Activated naive CD4-positive, alpha-beta T cell treated with anti-CD3 and anti-CD28 coated beads, Interleukin-2, amount 10 ng/mL, durations not matched to agents 7 days and 5 days (primary cell): Measurements from ENCODE around the gene B3GALNT2.

ENCODE experiments used
- CTCF ChIA-PET: fragments of 350-600 bp; sonication (Branson Sonifier 250); formaldehyde crosslinking; loops from one replicate; lab custom pipeline; 2021; ENCODE audit warnings: antibody characterized with exemption; lab: Charles Lee
- DNase-seq: peaks from one replicate; pipeline ENCODE4 v3.0.0-alpha.2; 2020
- H3K27ac Mint-ChIP-seq: one replicate; pipeline ENCODE4 v1.8.0; 2021; ENCODE audit warnings: mild to moderate bottlenecking, moderate library complexity, mixed read lengths
- H3K27me3 Mint-ChIP-seq: one replicate; pipeline ENCODE4 v1.8.0; 2021; ENCODE audit warnings: mild to moderate bottlenecking, mixed read lengths
- H3K36me3 Mint-ChIP-seq: one replicate; pipeline ENCODE4 v1.8.0; 2021; ENCODE audit warnings: mixed read lengths
- H3K4me1 Mint-ChIP-seq: one replicate; pipeline ENCODE4 v1.8.0; 2021; ENCODE audit warnings: mixed read lengths
- H3K4me3 Mint-ChIP-seq: one replicate; pipeline ENCODE4 v1.8.0; 2021; ENCODE audit warnings: mild to moderate bottlenecking, moderate library complexity, mixed read lengths
- H3K9me3 Mint-ChIP-seq: one replicate; pipeline ENCODE4 v1.8.0; 2021; ENCODE audit warnings: mixed read lengths

B3GALNT2 gene

DNA sequence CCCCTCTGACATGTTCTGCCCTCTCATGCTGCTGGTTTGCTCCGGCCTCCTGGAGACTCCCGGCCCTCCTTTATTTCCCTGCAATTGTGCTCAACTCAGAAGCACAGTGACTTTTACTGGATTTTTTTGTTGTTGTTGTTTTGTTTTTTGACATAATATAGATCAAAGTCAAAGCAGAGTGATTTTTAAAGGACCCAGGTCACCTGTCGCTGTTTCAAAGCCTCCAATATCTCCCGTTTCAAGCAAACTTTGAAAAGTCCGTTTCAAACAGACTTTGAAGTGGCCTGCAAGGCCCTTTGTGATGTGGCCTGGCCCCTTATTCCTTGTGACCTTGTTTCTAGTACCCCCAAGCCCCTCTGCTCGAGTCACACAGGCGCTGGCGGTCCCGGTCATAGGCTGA is 78.9 kb downstream of the B3GALNT2 start:
- Mint-ChIP-seq H3K9me3 (no peaks in the 10 kb centered on the region), H3K4me1 (peaks cover 23% of the 10 kb centered on the region), H3K27me3 (no peaks in the 10 kb centered on the region), H3K4me3 (no peak overlapping the region), H3K36me3 (peaks cover 3% of the 10 kb centered on the region), H3K27ac (no peak overlapping the region)
- CTCF ChIA-PET = no interaction called here
- no peak for DNase-seq

DNA sequence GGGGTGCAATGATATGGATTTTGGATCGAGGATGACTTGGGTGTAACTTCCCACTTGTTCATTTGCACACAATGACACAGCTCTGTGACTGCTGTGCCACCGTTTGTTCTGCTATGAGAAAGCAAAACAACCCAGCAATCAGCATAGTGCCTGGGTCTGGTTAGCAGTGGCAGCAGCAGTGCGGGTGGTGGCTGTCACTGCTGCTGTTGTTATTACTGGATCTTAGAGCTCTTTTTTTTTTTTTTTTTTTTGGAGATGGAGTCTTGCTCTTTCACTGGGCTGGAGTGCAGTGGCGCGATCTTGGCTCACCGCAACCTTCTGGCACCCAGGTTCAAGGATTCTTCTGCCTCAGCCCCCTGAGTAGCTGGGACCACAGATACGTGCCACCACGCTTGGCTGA is 80.2 kb downstream of the B3GALNT2 start:
- no peak overlapping the region for H3K27ac Mint-ChIP-seq
- H3K4me1 Mint-ChIP-seq = peaks cover 23% of the 10 kb centered on the region
- no peaks in the 10 kb centered on the region for H3K27me3 Mint-ChIP-seq
- peaks cover 3% of the 10 kb centered on the region for H3K36me3 Mint-ChIP-seq
- CTCF ChIA-PET = interaction anchor here (1.7 kb wide), 1 partner anchor 937 kb away, joined by 3 read pairs; no protein-coding TSS in a partner anchor
- DNase-seq = no peak
- H3K9me3 Mint-ChIP-seq = no peaks in the 10 kb centered on the region
- no peak overlapping the region for H3K4me3 Mint-ChIP-seq

DNA sequence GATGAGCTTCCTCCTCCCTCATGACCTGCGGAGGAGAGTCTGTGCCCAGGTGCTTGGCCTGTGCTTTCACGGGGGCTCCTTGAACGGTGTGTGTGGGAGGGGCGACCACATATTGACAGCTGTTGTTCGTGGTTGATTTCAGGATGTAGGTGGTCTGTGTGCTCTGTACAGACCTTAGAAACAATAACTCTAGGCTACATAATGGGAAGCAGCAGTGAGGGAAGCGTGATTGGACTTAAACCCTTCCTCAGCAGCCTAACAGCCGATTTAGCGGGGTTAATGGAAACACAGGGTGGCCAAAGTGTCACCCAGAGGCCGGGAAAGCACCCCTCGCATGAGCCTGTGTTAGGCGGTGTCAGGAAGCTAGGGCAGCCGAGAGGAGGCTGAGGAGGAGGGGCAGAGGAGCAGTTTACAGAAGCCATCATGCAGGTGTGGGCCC is 81.0 kb downstream of the B3GALNT2 start:
- DNase-seq = peak; percentile 41
- peaks cover 1% of the 10 kb centered on the region for H3K36me3 Mint-ChIP-seq

DNA sequence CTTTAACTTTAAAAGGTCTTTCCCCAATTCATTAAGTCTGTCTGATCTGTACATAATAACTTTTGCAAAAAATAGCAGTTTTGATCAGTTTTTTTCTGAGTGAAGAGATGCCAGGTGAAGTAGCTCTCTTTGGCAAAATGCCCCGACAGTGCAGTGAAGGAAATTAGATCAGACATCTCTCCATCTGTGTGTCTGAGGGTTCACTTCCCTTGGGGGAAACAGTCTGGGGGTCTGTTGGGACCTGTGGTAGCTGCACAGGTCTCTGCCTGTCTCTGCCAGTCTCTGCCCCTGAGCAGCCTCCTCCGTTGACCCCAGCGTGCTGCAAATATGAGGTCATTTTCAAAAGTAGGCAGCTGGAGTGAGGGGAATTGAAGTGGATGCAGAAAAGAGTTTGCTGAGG is 82.5 kb downstream of the B3GALNT2 start:
- no peaks in the 10 kb centered on the region for H3K36me3 Mint-ChIP-seq
- peaks cover 23% of the 10 kb centered on the region for H3K4me1 Mint-ChIP-seq
- H3K4me3 Mint-ChIP-seq = no peak overlapping the region
- H3K27me3 Mint-ChIP-seq = no peaks in the 10 kb centered on the region
- no peak overlapping the region for H3K27ac Mint-ChIP-seq
- no peaks in the 10 kb centered on the region for H3K9me3 Mint-ChIP-seq
- DNase-seq = no peak
- CTCF ChIA-PET = interaction anchor here (0.9 kb wide), 1 partner anchor 83 kb away, joined by 3 read pairs; the partner anchor contains the start of gene B3GALNT2

More for the DNA sequence above, 81.0 kb downstream of the B3GALNT2 start:
- H3K9me3 Mint-ChIP-seq = no peaks in the 10 kb centered on the region
- H3K27me3 Mint-ChIP-seq = no peaks in the 10 kb centered on the region
- H3K4me3 Mint-ChIP-seq = no peak overlapping the region
- peak overlapping the region; percentile 1 for H3K27ac Mint-ChIP-seq
- CTCF ChIA-PET = interaction anchor here (1.7 kb wide), 1 partner anchor 936 kb away, joined by 3 read pairs; no protein-coding TSS in a partner anchor
- H3K4me1 Mint-ChIP-seq = peaks cover 23% of the 10 kb centered on the region

DNA sequence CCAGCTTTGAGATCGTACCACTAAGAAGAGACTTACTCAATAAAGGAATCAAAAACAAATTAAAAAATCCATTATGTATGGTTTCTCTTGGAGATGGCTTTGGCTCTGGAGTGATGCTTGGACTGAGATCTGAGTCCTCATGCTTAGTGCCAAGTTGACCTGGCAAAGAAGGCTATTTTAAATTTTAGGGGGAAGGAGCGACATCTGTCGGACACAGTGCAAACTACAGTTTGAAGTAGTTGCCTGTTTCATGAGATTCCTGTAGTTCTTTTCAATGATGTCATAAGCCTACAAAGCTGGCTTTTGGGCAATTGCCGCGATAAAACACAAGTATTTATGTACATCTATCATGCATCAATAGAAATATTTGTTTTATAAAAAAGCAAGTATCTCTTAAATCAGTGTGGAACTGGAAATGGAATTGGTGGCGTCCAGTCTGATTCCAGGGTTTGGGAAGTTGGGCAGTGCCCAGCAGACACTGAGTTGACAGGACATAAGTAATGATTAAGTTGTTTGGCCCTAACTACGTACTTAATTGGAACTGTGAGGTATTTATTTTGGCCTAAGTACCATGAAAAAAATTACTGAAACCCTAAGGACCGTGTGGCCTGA is 87.1 kb downstream of the B3GALNT2 start:
- Mint-ChIP-seq H3K27me3 (no peaks in the 10 kb centered on the region), H3K36me3 (peaks cover 8% of the 10 kb centered on the region), H3K4me3 (no peak overlapping the region), H3K27ac (no peak overlapping the region), H3K9me3 (no peaks in the 10 kb centered on the region), H3K4me1 (peaks cover 3% of the 10 kb centered on the region)
- CTCF ChIA-PET = interaction anchor here (0.6 to 3.4 kb wide), 36 partner anchors 9 to 1106 kb away, joined by 3 to 47 read pairs (median 5); partner anchors contain the start of genes RBM34 and TOMM20
- peak; percentile 78 for DNase-seq

DNA sequence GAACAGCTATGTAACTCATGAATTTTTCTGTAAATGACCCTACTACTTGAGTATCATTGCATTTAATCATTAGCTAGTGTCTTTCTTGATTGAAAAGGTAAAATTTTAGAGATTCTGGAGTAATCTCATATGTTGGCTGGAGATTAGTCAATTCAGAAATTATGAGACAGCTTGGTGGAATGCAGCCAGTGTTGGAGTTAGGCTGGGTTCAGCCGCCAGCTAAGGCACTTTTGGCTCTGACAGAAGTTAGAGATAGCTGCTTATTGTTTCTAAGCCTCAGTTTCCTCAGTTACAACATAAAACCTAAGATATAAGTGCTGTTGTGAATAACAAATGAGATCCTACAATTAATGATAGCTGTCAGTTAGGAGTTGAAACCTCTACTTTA is 87.6 kb downstream of the B3GALNT2 start:
- Mint-ChIP-seq H3K9me3 (no peaks in the 10 kb centered on the region), H3K36me3 (peaks cover 8% of the 10 kb centered on the region), H3K27ac (no peak overlapping the region), H3K27me3 (no peaks in the 10 kb centered on the region), H3K4me1 (peaks cover 3% of the 10 kb centered on the region), H3K4me3 (no peak overlapping the region)
- no peak for DNase-seq
- CTCF ChIA-PET = interaction anchor here (0.6 to 3.4 kb wide), 41 partner anchors 8 to 1106 kb away, joined by 3 to 47 read pairs (median 5); partner anchors contain the start of genes RBM34 and TOMM20

DNA sequence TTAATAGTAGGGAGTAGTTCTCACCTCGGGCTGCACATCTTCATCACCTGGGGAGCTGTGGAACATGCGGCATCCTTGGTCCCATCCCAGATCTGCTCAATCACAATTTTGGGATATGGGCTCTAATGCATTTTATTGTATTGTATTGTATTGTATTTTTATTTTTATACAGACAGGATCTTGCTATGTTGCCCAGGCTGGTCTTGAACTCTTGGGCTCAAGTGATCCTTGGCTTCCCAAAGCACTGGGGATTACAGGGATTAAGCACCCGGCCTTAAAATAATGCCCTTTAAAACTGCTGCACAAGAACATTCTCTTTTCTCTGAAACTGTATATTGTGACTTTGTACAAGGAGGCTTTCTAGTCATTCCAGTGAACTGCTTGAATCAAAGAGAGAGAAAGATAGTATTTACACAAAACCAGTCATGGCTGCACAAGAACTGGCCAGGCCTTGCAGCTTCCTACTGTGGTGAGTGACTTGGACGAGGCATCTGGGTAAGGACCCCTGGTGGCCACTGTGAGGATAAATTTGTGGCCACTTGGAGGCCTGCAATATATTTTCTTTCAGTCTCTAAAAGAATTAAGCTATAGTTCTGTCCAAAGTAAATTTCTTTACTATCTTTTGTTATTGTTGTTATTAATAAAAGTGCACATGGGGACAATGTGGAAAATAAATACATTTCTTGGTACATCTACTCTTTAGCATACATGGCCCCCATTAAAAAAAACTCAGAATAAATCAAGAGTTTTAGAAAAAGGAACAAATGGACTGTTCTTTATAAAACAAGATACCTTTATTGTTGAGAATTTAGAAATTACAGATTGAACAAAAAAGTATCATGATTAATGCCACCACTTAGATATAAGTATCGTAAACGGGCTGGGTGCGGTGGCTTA is 89.0 kb downstream of the B3GALNT2 start:
- DNase-seq = peak; percentile 72
- CTCF ChIA-PET = interaction anchor here (0.6 to 3.4 kb wide), 26 partner anchors 10 to 928 kb away, joined by 3 to 47 read pairs (median 3); no protein-coding TSS in a partner anchor
- H3K4me1 Mint-ChIP-seq = peaks cover 3% of the 10 kb centered on the region
- peaks cover 8% of the 10 kb centered on the region for H3K36me3 Mint-ChIP-seq
- H3K9me3 Mint-ChIP-seq = no peaks in the 10 kb centered on the region
- H3K4me3 Mint-ChIP-seq = no peak overlapping the region
- H3K27ac Mint-ChIP-seq = no peak overlapping the region
- H3K27me3 Mint-ChIP-seq = no peaks in the 10 kb centered on the region

DNA sequence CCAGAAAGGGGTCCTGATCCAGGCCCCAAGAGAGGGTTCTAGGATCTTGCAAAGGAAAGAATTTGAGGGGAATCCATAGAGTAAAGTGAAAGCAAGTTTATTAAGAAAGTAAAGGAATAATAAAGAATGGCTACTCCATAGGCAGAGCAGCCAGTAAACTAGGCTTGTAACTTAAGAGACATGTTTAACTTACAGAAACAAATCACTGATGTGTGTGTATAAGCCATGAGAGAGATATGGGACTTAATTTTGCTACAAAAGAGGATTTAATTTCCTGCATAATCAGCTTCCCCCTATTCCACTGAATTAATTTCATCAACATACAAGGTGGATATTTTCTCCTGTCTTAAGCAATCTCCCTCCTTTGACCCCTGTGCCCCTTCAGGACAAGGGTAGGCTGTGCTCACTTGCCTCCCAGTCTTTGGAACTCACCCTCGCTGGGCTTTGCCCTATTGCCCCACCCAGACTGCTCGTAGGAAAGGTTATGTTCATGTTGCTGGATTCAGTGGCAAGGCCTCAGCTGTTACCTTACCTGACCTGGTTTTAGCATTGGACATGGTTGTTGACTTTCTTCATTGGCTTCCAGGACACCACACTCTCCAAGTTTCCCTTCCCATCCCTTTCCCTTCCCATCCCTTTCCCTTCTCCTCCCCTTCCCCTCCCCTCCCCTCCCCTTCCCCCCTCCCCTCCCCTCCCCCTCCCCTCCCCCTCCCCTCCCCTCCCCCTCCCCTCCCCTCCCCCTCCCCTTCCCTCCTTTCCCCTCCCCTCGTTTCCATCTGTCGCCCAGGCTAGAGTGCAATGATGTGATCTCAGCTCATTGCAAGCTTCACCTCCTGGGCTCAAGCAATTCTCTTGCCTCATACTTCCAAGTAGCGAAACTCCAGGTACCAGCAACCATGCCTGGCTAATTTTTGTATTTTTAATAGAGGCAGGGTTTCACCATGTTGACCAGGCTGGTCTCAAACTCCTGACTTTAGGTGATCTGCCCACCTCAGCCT is 92.5 kb downstream of the B3GALNT2 start:
- Mint-ChIP-seq H3K27ac (peak overlapping the region; percentile 26), H3K36me3 (peaks cover 8% of the 10 kb centered on the region)
- CTCF ChIA-PET = interaction anchor here (1.2 kb wide), 1 partner anchor 159 kb away, joined by 4 read pairs; no protein-coding TSS in a partner anchor

DNA sequence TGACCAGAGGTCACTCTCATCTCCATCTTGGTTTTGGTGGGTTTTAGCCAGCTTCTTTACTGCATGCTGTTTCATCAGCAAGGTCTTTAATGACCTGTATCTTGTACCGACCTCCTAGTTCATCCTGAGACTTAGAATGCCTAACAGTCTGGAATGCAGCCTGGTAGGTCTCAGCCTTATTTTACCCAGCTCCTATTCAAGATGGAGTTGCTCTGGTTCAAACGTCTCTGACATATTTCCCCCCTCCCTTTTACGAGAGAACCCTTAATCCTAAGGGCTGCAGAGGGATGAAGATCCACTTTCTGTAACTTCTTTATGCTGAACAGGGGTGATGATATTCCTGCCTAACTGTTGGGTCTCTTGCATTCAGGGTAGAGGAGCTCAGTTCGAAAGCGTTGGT is 93.8 kb downstream of the B3GALNT2 start:
- H3K36me3 Mint-ChIP-seq = peaks cover 8% of the 10 kb centered on the region

More for the DNA sequence above, 92.5 kb downstream of the B3GALNT2 start:
- DNase-seq = no peak
- H3K9me3 Mint-ChIP-seq = no peaks in the 10 kb centered on the region
- peaks cover 3% of the 10 kb centered on the region for H3K4me1 Mint-ChIP-seq
- H3K27me3 Mint-ChIP-seq = no peaks in the 10 kb centered on the region
- H3K4me3 Mint-ChIP-seq = no peak overlapping the region

DNA sequence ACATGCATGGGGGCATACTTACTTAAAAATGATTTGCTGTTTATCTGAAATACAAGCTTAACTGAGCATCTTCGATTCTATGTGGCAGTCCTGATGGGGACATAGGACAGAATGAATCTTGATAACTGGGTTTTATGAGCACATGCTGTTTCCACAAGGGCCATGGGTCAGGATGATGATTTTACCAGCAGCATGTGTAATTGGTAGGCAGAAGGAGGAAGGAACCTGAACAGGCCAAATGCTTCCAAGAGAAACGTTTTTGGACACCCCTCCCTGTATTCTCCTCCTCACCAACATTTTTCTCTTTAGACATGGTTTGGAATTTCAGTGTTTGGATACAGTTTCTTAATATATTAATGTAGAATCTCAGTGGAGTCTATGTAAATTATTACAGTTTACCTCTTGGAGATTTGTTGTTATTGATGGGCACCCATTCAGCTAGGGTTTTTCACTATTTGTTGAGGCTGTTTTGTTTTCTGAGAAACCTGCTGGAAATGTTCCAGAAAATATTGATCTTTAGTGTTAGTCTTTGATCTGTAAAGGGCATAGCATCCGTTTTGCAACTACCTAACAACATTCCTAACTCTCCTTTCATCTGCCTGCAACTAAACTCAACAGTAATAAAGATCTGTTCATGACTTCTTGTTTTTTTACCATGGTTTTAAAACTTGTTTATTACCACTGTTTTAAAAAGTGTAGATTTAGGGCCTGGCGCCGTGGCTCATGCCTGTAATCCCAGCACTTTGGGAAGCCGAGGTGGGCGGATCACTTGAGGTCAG is 95.0 kb downstream of the B3GALNT2 start:
- DNase-seq = no peak
- Mint-ChIP-seq H3K36me3 (peaks cover 4% of the 10 kb centered on the region), H3K27ac (no peak overlapping the region), H3K9me3 (no peaks in the 10 kb centered on the region), H3K27me3 (no peaks in the 10 kb centered on the region), H3K4me3 (no peak overlapping the region), H3K4me1 (peaks cover 3% of the 10 kb centered on the region)
- CTCF ChIA-PET = interaction anchor here (1.2 kb wide), 1 partner anchor 8 kb away, joined by 5 read pairs; no protein-coding TSS in a partner anchor

More for the DNA sequence above, 93.8 kb downstream of the B3GALNT2 start:
- H3K27ac Mint-ChIP-seq = no peak overlapping the region
- no peak overlapping the region for H3K4me3 Mint-ChIP-seq
- no peaks in the 10 kb centered on the region for H3K9me3 Mint-ChIP-seq
- H3K27me3 Mint-ChIP-seq = no peaks in the 10 kb centered on the region
- H3K4me1 Mint-ChIP-seq = peaks cover 3% of the 10 kb centered on the region
- no peak for DNase-seq
- CTCF ChIA-PET = interaction anchor here (1.2 kb wide), 1 partner anchor 157 kb away, joined by 4 read pairs; no protein-coding TSS in a partner anchor

DNA sequence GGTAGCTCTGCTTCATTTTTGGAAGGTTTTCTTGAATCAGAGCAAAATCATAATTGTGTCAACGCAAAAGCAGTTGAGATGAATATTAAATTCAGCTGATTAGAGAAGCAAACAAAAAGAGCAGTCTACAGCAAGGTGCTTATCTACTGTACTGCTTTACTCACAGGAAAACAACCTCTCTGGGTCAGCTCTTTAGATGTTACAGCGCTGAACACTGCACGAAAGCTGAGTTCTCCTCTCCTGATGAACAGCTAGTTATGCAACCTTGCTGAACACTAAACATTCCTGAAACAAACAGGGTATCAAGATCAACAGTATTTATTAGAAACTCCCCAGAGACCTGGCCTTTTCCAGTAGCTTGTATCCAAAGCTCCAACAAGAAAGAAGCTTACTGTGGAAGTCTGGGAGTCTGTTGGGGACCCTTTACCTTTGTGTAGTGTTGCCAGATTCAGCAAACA is 95.7 kb downstream of the B3GALNT2 start:
- no peak overlapping the region for H3K27ac Mint-ChIP-seq
- H3K4me1 Mint-ChIP-seq = peaks cover 3% of the 10 kb centered on the region
- H3K4me3 Mint-ChIP-seq = no peak overlapping the region
- peaks cover 4% of the 10 kb centered on the region for H3K36me3 Mint-ChIP-seq
- H3K27me3 Mint-ChIP-seq = no peaks in the 10 kb centered on the region
- CTCF ChIA-PET = interaction anchor here (1.2 kb wide), 1 partner anchor 8 kb away, joined by 5 read pairs; no protein-coding TSS in a partner anchor
- no peak for DNase-seq
- no peaks in the 10 kb centered on the region for H3K9me3 Mint-ChIP-seq

DNA sequence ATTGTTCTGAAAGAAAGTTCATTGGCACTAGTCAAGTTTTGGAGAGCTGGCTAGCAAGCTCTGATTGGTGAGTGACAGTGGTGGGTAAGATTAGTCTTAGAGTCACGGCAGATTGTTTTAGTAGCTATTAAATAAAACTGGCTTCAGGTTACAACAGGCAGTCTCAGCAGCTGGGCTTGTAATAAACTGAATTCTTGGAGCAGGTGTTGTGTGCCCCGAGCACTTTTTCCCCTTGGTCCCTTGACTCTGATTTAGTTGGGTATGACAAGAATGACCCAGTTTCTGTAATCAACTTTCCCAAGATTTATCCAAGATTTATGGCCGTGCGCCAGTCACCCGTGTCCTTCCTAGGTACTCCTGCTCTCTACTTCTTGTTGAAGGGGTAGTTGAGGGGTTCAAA is 96.8 kb downstream of the B3GALNT2 start:
- DNase-seq = no peak
- Mint-ChIP-seq H3K4me1 (peaks cover 3% of the 10 kb centered on the region), H3K4me3 (no peak overlapping the region), H3K36me3 (peaks cover 3% of the 10 kb centered on the region), H3K27ac (no peak overlapping the region), H3K27me3 (no peaks in the 10 kb centered on the region), H3K9me3 (no peaks in the 10 kb centered on the region)
- CTCF ChIA-PET = interaction anchor here (0.9 to 5.4 kb wide), 2 partner anchors 9 to 889 kb away, joined by 3 to 24 read pairs; no protein-coding TSS in a partner anchor
